Erythroblast (primary cell): Measurements from ENCODE around the gene CT45A6.
"Not testable (repeated sequence)": the region's sequence is repeated elsewhere in the genome, so short reads cannot be mapped to it uniquely, and the experiment has no call there.

Experiments used
- GATA1 ChIP-seq: IDR thresholded peaks from 2 replicates; pipeline ENCODE4 v1.6.1; 2011; ENCODE audit warnings: low read depth, mild to moderate bottlenecking, control low read depth, low read length, moderate library complexity
- POLR2A ChIP-seq: IDR thresholded peaks from 2 replicates; pipeline ENCODE4 v1.6.1; 2011; ENCODE audit warnings: mild to moderate bottlenecking, low read length

DNA sequence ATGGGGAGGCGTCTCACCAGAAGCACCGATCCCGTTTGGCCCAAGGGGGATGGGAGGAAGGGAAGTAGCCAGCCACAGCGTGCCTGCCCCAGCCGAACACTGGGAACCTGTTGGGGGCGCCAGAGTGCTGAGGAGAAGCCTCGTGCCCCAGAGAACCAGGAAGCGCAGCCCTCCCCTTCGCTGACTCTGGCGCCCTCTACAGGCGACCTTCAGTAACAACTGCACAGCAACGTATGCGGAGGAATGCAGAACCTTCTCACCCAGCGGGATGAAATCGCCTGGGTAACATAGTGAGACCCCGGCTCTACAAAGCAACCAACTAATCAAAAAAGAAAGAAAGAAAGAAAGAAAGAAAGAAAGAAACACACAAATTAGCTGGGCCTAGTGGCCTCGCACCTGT lies 34.5 kb downstream of the CT45A6 start, which contains the start of gene CT45A3:
- TF ChIP-seq POLR2A, GATA1: not testable (repeated sequence)
